Vagina (tissue), 2 donors: ENCODE measurements around the gene ACTN3. TPM values are rescaled to one million over a fixed set of nuclear protein-coding genes. Genes with fewer than 3 reads are reported as not detected.

ENCODE experiments used
- DNase-seq, 2 donors: peaks; one replicate each; pipeline ENCODE4 v3.0.0-alpha.2; 2017; ENCODE audit errors: extremely low spot score in 2 of 2
- H3K27ac ChIP-seq: fragments of 200-600 bp; sonication (generic); one replicate; pipeline ENCODE4 v1.5.1; 2019
- H3K27me3 ChIP-seq: fragments of 200-600 bp; sonication (generic); one replicate; pipeline ENCODE4 v1.5.1; 2019
- H3K36me3 ChIP-seq, 2 donors: fragments of 200-600 bp; sonication (generic); one replicate each; pipeline ENCODE4 v1.5.1; 2017 to 2019
- H3K4me1 ChIP-seq: fragments of 200-600 bp; sonication (generic); one replicate; pipeline ENCODE4 v1.5.1; 2019
- H3K4me3 ChIP-seq, 2 donors: fragments of 200-600 bp; sonication (generic); 1 replicate in 1 of 2; 2 replicates in 1 of 2; pipeline ENCODE4 v1.5.1; 2016 to 2019
- H3K9me3 ChIP-seq: fragments of 200-600 bp; sonication (generic); one replicate; pipeline ENCODE4 v1.5.1; 2019
- CTCF ChIP-seq, 3 experiments: fragments of 450-650 bp in 2 of 3; fragments of 200-600 bp in 1 of 3; sonication (generic) in 1 of 3; IDR thresholded peaks; one replicate each; pipeline ENCODE4 v1.5.1; 2017 to 2019; ENCODE audit warnings: antibody characterized with exemption in 3 of 3, mild to moderate bottlenecking in 2 of 3, moderate library complexity in 2 of 3
- POLR2A ChIP-seq, 2 donors: fragments of 450-650 bp; IDR thresholded peaks; one replicate each; pipeline ENCODE4 v1.6.1; 2017; ENCODE audit warnings: antibody characterized with exemption in 2 of 2, mild to moderate bottlenecking in 2 of 2, moderate library complexity in 2 of 2
- POLR2AphosphoS5 ChIP-seq, 2 donors: sonication (generic); formaldehyde crosslinking; IDR thresholded peaks; one replicate each; pipeline ENCODE4 v1.9.0; 2017; ENCODE audit warnings: antibody characterized with exemption in 2 of 2, mild to moderate bottlenecking in 2 of 2, low read depth in 1 of 2; ENCODE audit not compliant: insufficient read depth in 1 of 2
- intact Hi-C: fragments of 100-400 bp; cut with DNase I; formaldehyde crosslinking; loops from one replicate; pipeline ENCODE4 v1.15.1; 2023
- total RNA-seq: library from RNA; depleted of rRNA; stranded (reverse); fragments of >200 nt; gene quantifications from one replicate; pipeline ENCODE4 v1.2.3, GENCODE V29; 2016

ACTN3 gene
- total RNA-seq, 1 donor from 2014 or later = not detected

- no peak for TF ChIP-seq CTCF (IDR thresholded peaks at IDR 0.05)
- H3K36me3 ChIP-seq = peaks cover 0 to 15% of the 10 kb centered on the region in 2 donors
- H3K27me3 ChIP-seq = no peaks in the 10 kb centered on the region
- H3K4me1 ChIP-seq = no peaks in the 10 kb centered on the region
- H3K9me3 ChIP-seq = no peaks in the 10 kb centered on the region
- H3K4me3 ChIP-seq = no peak overlapping the region
- no peak for DNase-seq
- intact Hi-C loops = loop anchor here (10.0 kb wide), 1 partner anchor 75 kb away; no protein-coding TSS in a partner anchor
- H3K27ac ChIP-seq = no peak overlapping the region
Measured at GRCh38 chr11:66529655-66530054, 17.0 kb upstream of the ACTN3 start.

- no peak for DNase-seq
- H3K4me1 ChIP-seq = no peaks in the 10 kb centered on the region
- intact Hi-C loops = loop anchor here (10.0 kb wide), 1 partner anchor 76 kb away; no protein-coding TSS in a partner anchor
- peaks cover 0 to 15% of the 10 kb centered on the region in 2 donors for H3K36me3 ChIP-seq
- no peaks in the 10 kb centered on the region for H3K9me3 ChIP-seq
- H3K27me3 ChIP-seq = no peaks in the 10 kb centered on the region
- no peak overlapping the region for H3K4me3 ChIP-seq
- TF ChIP-seq POLR2A (IDR thresholded peaks at IDR 0.05) (no peak), POLR2AphosphoS5 (IDR thresholded peaks at IDR 0.05; ENCODE audit: insufficient read depth in 1 of 2, low read depth in 1 of 2) (no peak), CTCF (IDR thresholded peaks at IDR 0.05) (no peak)
- no peak overlapping the region for H3K27ac ChIP-seq
Measured at GRCh38 chr11:66530927-66531709, 15.6 kb upstream of the ACTN3 start.

- Histone ChIP-seq H3K36me3 (peaks cover 0 to 15% of the 10 kb centered on the region in 2 donors), H3K27ac (no peak overlapping the region), H3K4me1 (no peaks in the 10 kb centered on the region), H3K27me3 (no peaks in the 10 kb centered on the region), H3K9me3 (no peaks in the 10 kb centered on the region), H3K4me3 (no peak overlapping the region)
- intact Hi-C loops = loop anchor here (10.0 kb wide), 1 partner anchor 77 kb away; no protein-coding TSS in a partner anchor
- no peak for DNase-seq
- no peak for TF ChIP-seq POLR2A (IDR thresholded peaks at IDR 0.05)
Measured at GRCh38 chr11:66531841-66532240, 14.9 kb upstream of the ACTN3 start.

- peaks cover 0 to 15% of the 10 kb centered on the region in 2 donors for H3K36me3 ChIP-seq
- no peak overlapping the region for H3K27ac ChIP-seq
- no peak overlapping the region for H3K4me3 ChIP-seq
- H3K27me3 ChIP-seq = no peaks in the 10 kb centered on the region
- no peaks in the 10 kb centered on the region for H3K9me3 ChIP-seq
- H3K4me1 ChIP-seq = no peaks in the 10 kb centered on the region
- TF ChIP-seq POLR2A (IDR thresholded peaks at IDR 0.05) = no peak
- TF ChIP-seq POLR2AphosphoS5 (IDR thresholded peaks at IDR 0.05; ENCODE audit: insufficient read depth in 1 of 2, low read depth in 1 of 2) = no peak
- TF ChIP-seq CTCF (IDR thresholded peaks at IDR 0.05) = no peak
- no peak for DNase-seq
- intact Hi-C loops = loop anchor here (10.0 kb wide), 1 partner anchor 78 kb away; no protein-coding TSS in a partner anchor
Measured at GRCh38 chr11:66532784-66533183, 13.9 kb upstream of the ACTN3 start.

GRCh38 chr11:66539170-66539869, 7.4 kb upstream of the ACTN3 start:
- Histone ChIP-seq H3K4me1 (peaks cover 21% of the 10 kb centered on the region), H3K9me3 (no peaks in the 10 kb centered on the region), H3K36me3 (peaks cover 0 to 24% of the 10 kb centered on the region in 2 donors), H3K27ac (no peak overlapping the region), H3K4me3 (no peak overlapping the region), H3K27me3 (no peaks in the 10 kb centered on the region)
- intact Hi-C loops = loop anchor here (10.0 kb wide), 1 partner anchor 85 kb away; no protein-coding TSS in a partner anchor
- TF ChIP-seq POLR2AphosphoS5 (IDR thresholded peaks at IDR 0.05; ENCODE audit: insufficient read depth in 1 of 2, low read depth in 1 of 2) = no peak
- TF ChIP-seq CTCF (IDR thresholded peaks at IDR 0.05) = no peak
- no peak for TF ChIP-seq POLR2A (IDR thresholded peaks at IDR 0.05)
- DNase-seq = no peak
